Measurements from ENCODE around the gene CXorf49.
"Not testable (repeated sequence)": the region's sequence is repeated elsewhere in the genome, so short reads cannot be mapped to it uniquely, and the experiment has no call there.

CXorf49 gene

GRCh38 chrX:71671938-71672337 lies 46.1 kb downstream of the CXorf49 start:
- H3K9me2 ChIP-seq (replicated peaks; ENCODE audit: low read depth, low read length), result no peaks in the 10 kb centered on the region
- peaks cover 20% of the 10 kb centered on the region for H3K4me1 ChIP-seq (ENCODE audit: insufficient read depth, low read length, poor library complexity, severe bottlenecking)
- no peak overlapping the region for H2AFZ ChIP-seq (ENCODE audit: low read length)
- no peaks in the 10 kb centered on the region for H3K79me2 ChIP-seq (ENCODE audit: insufficient read depth, low read length)
- H3K27me3 ChIP-seq (ENCODE audit: insufficient read depth, low read length, poor library complexity, severe bottlenecking), result no peaks in the 10 kb centered on the region
- no peak overlapping the region for H3K4me3 ChIP-seq (ENCODE audit: low read length, poor library complexity, severe bottlenecking)
- H3K36me3 ChIP-seq (ENCODE audit: insufficient read depth, low read length), result no peaks in the 10 kb centered on the region
- no peaks in the 10 kb centered on the region for H4K20me1 ChIP-seq (ENCODE audit: insufficient read depth, low read length, poor library complexity, severe bottlenecking)
- H3K9me3 ChIP-seq (ENCODE audit: insufficient read depth, low read depth, low read length), result no peaks in the 10 kb centered on the region
- no peaks in the 10 kb centered on the region for H3F3A ChIP-seq (ENCODE audit: low read depth)
- TF ChIP-seq EZH2phosphoT487 (IDR thresholded peaks at IDR 0.05; ENCODE audit: borderline replicate concordance) (no peak), CTCF (conservative IDR thresholded peaks at IDR 0.05; ENCODE audit: low read length) (no peak)
- H3K4me2 ChIP-seq (ENCODE audit: low read depth, low read length, poor library complexity, severe bottlenecking), result peak overlapping the region; percentile 48
- no peak overlapping the region for H3K9ac ChIP-seq (ENCODE audit: low read depth, low read length, poor library complexity, severe bottlenecking)

- Histone ChIP-seq H3K9me3 (ENCODE audit: insufficient read depth, low read depth, low read length) (no peaks in the 10 kb centered on the region), H3K27me3 (ENCODE audit: insufficient read depth, low read length, poor library complexity, severe bottlenecking) (no peaks in the 10 kb centered on the region), H3F3A (ENCODE audit: low read depth) (no peaks in the 10 kb centered on the region), H3K9me2 (replicated peaks; ENCODE audit: low read depth, low read length) (no peaks in the 10 kb centered on the region), H3K4me2 (ENCODE audit: low read depth, low read length, poor library complexity, severe bottlenecking) (peak overlapping the region; percentile 48), H3K36me3 (ENCODE audit: insufficient read depth, low read length) (no peaks in the 10 kb centered on the region), H3K9ac (ENCODE audit: low read depth, low read length, poor library complexity, severe bottlenecking) (no peak overlapping the region), H2AFZ (ENCODE audit: low read length) (no peak overlapping the region), H3K79me2 (ENCODE audit: insufficient read depth, low read length) (no peaks in the 10 kb centered on the region), H4K20me1 (ENCODE audit: insufficient read depth, low read length, poor library complexity, severe bottlenecking) (no peaks in the 10 kb centered on the region), H3K4me1 (ENCODE audit: insufficient read depth, low read length, poor library complexity, severe bottlenecking) (peaks cover 20% of the 10 kb centered on the region), H3K4me3 (ENCODE audit: low read length, poor library complexity, severe bottlenecking) (peak overlapping the region; percentile 9)
- TF ChIP-seq CTCF (conservative IDR thresholded peaks at IDR 0.05; ENCODE audit: low read length), result no peak
- no peak for TF ChIP-seq EZH2phosphoT487 (IDR thresholded peaks at IDR 0.05; ENCODE audit: borderline replicate concordance)
Measured at GRCh38 chrX:71671043-71671780, 46.9 kb downstream of the CXorf49 start.

GRCh38 chrX:71669947-71670346 lies 48.1 kb downstream of the CXorf49 start:
- not testable (repeated sequence) for H3K9ac ChIP-seq (ENCODE audit: low read depth, low read length, poor library complexity, severe bottlenecking); H2AFZ ChIP-seq (ENCODE audit: low read length); H3K27me3 ChIP-seq (ENCODE audit: insufficient read depth, low read length, poor library complexity, severe bottlenecking); H3F3A ChIP-seq (ENCODE audit: low read depth); H3K4me2 ChIP-seq (ENCODE audit: low read depth, low read length, poor library complexity, severe bottlenecking); H3K4me3 ChIP-seq (ENCODE audit: low read length, poor library complexity, severe bottlenecking); H3K9me3 ChIP-seq (ENCODE audit: insufficient read depth, low read depth, low read length); H3K79me2 ChIP-seq (ENCODE audit: insufficient read depth, low read length); H4K20me1 ChIP-seq (ENCODE audit: insufficient read depth, low read length, poor library complexity, severe bottlenecking); H3K9me2 ChIP-seq (replicated peaks; ENCODE audit: low read depth, low read length); H3K36me3 ChIP-seq (ENCODE audit: insufficient read depth, low read length)
- peak; percentile 52 for TF ChIP-seq CTCF (conservative IDR thresholded peaks at IDR 0.05; ENCODE audit: low read length)
- peaks cover 20% of the 10 kb centered on the region for H3K4me1 ChIP-seq (ENCODE audit: insufficient read depth, low read length, poor library complexity, severe bottlenecking)
